Measurements from ENCODE around the gene PTPRN2. TPM values are rescaled to one million over a fixed set of nuclear protein-coding genes. Genes with fewer than 3 reads are reported as not detected.

PTPRN2 gene
- total and polyA plus RNA-seq, 2 of the 13 experiments (the other 11 are each of a cell fraction or from before 2014, with no cell fraction given), result 2.5 to 24.2 TPM

DNA sequence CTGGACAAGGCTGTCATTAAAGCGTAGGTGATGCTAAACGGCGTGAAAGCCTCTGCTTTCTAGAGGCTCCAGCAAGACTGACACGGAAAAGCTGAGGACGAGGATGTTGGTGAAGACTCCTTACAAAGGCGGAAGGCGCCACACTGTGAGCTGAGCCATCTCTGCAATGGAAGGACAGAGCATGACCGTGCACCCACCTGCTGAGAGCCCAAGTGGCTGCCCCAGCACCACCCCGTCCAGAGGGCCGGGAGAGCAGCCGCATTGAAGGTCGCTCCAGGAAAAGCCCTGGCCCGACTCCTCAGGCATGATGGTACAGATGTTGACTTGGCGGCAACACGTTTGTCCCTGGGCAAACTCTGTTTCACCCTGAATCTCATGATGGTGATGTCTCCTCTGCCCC is 758.1 kb downstream of the PTPRN2 start:
- 87% methylated on average over 5 of the region's 15 CpGs for WGBS (ENCODE audit: low lambda C conversion rate)
- H3K79me2 ChIP-seq (ENCODE audit: insufficient read depth, low read length), result no peaks in the 10 kb centered on the region
- ATAC-seq (no peak), FAIRE-seq (no peak), DNase-seq (ENCODE audit: low spot score) (no peak)
- POLR2A ChIA-PET, result no interaction called here
- intact Hi-C loops (cut with micrococcal nuclease; ENCODE audit: unreplicated experiment), result no loop called here
- no peak overlapping the region for H3K4me2 ChIP-seq (ENCODE audit: low read depth, low read length)
- no peaks in the 10 kb centered on the region for H3K9me3 ChIP-seq (ENCODE audit: low read length)
- no peaks in the 10 kb centered on the region for H4K20me1 ChIP-seq (ENCODE audit: insufficient read depth, low read length)
- H3K36me3 ChIP-seq (replicated peaks in 1 of 2; ENCODE audit: control insufficient read depth in 1 of 2, insufficient read depth in 2 of 2, low read length in 2 of 2), result no peaks in the 10 kb centered on the region
- no TSS peak for BruUV-seq (replicated peaks)
- H3K27me3 ChIP-seq (ENCODE audit: control insufficient read depth in 1 of 2, insufficient read depth in 2 of 2, low read length in 2 of 2), result no peaks in the 10 kb centered on the region
- no peak overlapping the region for H3K4me3 ChIP-seq (replicated peaks in 1 of 3; ENCODE audit: insufficient read depth in 1 of 3, low read depth in 2 of 3, low read length in 3 of 3)
- no peaks in the 10 kb centered on the region for H3K4me1 ChIP-seq (ENCODE audit: insufficient read depth, low read length)
- in situ Hi-C loops (cut with HindIII; ENCODE audit: extremely low pct_ligation_motif_present, low pct_unique_long_range_greater_than_20kb), result no loop called here
- CTCF ChIA-PET (ENCODE audit: low intra/inter-chr PET ratio, low total read pairs), result no interaction called here
- H3K27ac ChIP-seq (ENCODE audit: extremely low read length, insufficient read depth, low read length), result no peak overlapping the region
- H3K9ac ChIP-seq (ENCODE audit: insufficient read depth, low read depth, low read length), result no peak overlapping the region
- H2AFZ ChIP-seq (ENCODE audit: low read length), result no peak overlapping the region
- TF ChIP-seq ZNF776 (CRISPR knock-in tag; IDR thresholded peaks at IDR 0.05) (no peak), ZNF441 (CRISPR knock-in tag; IDR thresholded peaks at IDR 0.05; ENCODE audit: borderline replicate concordance) (no peak), ZBTB7B (CRISPR knock-in tag; IDR thresholded peaks at IDR 0.05) (no peak), NCOR1 (IDR thresholded peaks at IDR 0.05; ENCODE audit: borderline replicate concordance, low read length) (no peak), EP300 (IDR thresholded peaks at IDR 0.05; ENCODE audit: low read depth in 2 of 2, low read length in 2 of 2) (no peak), EP300 (CRISPR knock-in tag; IDR thresholded peaks at IDR 0.05; ENCODE audit: borderline replicate concordance) (no peak), BHLHE40 (IDR thresholded peaks at IDR 0.05; ENCODE audit: low read length) (no peak), ZNF530 (CRISPR knock-in tag; IDR thresholded peaks at IDR 0.05; ENCODE audit: low read depth) (no peak), MED13 (CRISPR knock-in tag; IDR thresholded peaks at IDR 0.05) (no peak), ZFP62 (CRISPR knock-in tag; IDR thresholded peaks at IDR 0.05) (no peak), ZNF230 (CRISPR knock-in tag; IDR thresholded peaks at IDR 0.05) (no peak), ZNF562 (CRISPR knock-in tag; IDR thresholded peaks at IDR 0.05; ENCODE audit: borderline replicate concordance) (no peak), NR3C1 (CRISPR knock-in tag; IDR thresholded peaks at IDR 0.05) (no peak), ZNF781 (CRISPR knock-in tag; IDR thresholded peaks at IDR 0.05; ENCODE audit: borderline replicate concordance, not compliant biosample characterization) (no peak)
- TF ChIP-seq, protein P1, sequence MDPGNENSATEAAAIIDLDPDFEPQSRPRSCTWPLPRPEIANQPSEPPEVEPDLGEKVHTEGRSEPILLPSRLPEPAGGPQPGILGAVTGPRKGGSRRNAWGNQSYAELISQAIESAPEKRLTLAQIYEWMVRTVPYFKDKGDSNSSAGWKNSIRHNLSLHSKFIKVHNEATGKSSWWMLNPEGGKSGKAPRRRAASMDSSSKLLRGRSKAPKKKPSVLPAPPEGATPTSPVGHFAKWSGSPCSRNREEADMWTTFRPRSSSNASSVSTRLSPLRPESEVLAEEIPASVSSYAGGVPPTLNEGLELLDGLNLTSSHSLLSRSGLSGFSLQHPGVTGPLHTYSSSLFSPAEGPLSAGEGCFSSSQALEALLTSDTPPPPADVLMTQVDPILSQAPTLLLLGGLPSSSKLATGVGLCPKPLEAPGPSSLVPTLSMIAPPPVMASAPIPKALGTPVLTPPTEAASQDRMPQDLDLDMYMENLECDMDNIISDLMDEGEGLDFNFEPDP (CRISPR knock-in tag; conservative IDR thresholded peaks at IDR 0.05), result no peak
- TF ChIP-seq, protein P2, sequence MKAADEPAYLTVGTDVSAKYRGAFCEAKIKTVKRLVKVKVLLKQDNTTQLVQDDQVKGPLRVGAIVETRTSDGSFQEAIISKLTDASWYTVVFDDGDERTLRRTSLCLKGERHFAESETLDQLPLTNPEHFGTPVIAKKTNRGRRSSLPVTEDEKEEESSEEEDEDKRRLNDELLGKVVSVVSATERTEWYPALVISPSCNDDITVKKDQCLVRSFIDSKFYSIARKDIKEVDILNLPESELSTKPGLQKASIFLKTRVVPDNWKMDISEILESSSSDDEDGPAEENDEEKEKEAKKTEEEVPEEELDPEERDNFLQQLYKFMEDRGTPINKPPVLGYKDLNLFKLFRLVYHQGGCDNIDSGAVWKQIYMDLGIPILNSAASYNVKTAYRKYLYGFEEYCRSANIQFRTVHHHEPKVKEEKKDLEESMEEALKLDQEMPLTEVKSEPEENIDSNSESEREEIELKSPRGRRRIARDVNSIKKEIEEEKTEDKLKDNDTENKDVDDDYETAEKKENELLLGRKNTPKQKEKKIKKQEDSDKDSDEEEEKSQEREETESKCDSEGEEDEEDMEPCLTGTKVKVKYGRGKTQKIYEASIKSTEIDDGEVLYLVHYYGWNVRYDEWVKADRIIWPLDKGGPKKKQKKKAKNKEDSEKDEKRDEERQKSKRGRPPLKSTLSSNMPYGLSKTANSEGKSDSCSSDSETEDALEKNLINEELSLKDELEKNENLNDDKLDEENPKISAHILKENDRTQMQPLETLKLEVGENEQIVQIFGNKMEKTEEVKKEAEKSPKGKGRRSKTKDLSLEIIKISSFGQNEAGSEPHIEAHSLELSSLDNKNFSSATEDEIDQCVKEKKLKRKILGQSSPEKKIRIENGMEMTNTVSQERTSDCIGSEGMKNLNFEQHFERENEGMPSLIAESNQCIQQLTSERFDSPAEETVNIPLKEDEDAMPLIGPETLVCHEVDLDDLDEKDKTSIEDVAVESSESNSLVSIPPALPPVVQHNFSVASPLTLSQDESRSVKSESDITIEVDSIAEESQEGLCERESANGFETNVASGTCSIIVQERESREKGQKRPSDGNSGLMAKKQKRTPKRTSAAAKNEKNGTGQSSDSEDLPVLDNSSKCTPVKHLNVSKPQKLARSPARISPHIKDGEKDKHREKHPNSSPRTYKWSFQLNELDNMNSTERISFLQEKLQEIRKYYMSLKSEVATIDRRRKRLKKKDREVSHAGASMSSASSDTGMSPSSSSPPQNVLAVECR (CRISPR knock-in tag; IDR thresholded peaks at IDR 0.05; ENCODE audit: borderline replicate concordance), result no peak
- TF ChIP-seq, protein P3, sequence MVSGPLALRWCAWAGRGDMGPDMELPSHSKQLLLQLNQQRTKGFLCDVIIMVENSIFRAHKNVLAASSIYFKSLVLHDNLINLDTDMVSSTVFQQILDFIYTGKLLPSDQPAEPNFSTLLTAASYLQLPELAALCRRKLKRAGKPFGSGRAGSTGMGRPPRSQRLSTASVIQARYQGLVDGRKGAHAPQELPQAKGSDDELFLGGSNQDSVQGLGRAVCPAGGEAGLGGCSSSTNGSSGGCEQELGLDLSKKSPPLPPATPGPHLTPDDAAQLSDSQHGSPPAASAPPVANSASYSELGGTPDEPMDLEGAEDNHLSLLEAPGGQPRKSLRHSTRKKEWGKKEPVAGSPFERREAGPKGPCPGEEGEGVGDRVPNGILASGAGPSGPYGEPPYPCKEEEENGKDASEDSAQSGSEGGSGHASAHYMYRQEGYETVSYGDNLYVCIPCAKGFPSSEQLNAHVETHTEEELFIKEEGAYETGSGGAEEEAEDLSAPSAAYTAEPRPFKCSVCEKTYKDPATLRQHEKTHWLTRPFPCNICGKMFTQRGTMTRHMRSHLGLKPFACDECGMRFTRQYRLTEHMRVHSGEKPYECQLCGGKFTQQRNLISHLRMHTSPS (CRISPR knock-in tag; IDR thresholded peaks at IDR 0.05; ENCODE audit: low read depth), result no peak
- TF ChIP-seq, protein P4, sequence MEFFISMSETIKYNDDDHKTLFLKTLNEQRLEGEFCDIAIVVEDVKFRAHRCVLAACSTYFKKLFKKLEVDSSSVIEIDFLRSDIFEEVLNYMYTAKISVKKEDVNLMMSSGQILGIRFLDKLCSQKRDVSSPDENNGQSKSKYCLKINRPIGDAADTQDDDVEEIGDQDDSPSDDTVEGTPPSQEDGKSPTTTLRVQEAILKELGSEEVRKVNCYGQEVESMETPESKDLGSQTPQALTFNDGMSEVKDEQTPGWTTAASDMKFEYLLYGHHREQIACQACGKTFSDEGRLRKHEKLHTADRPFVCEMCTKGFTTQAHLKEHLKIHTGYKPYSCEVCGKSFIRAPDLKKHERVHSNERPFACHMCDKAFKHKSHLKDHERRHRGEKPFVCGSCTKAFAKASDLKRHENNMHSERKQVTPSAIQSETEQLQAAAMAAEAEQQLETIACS (CRISPR knock-in tag; IDR thresholded peaks at IDR 0.05), result no peak
